Measurements from ENCODE around the gene DCAF11. TPM values are rescaled to one million over a fixed set of nuclear protein-coding genes. Genes with fewer than 3 reads are reported as not detected.
A peak's percentile ranks its signal among the peaks of the same experiment; 100 is the strongest.

DCAF11 gene
- total and polyA plus RNA-seq, 2 of the 13 experiments (the other 11 are each of a cell fraction or from before 2014, with no cell fraction given), result 150 to 257 TPM

GRCh38 chr14:24122898-24123297 lies 8.3 kb downstream of the DCAF11 start (continued):
- TF ChIP-seq ZBTB40 (IDR thresholded peaks at IDR 0.05) (no peak), ZBTB40 (CRISPR knock-in tag; IDR thresholded peaks at IDR 0.05) (0 out of 2 replicates have a peak, but pooled peaks have one; percentile 2), PHF5A (CRISPR knock-in tag; IDR thresholded peaks at IDR 0.05; ENCODE audit: low read depth, unreplicated experiment) (no peak), ZNF354B (CRISPR knock-in tag; IDR thresholded peaks at IDR 0.05) (no peak), ATF7-NPFF (CRISPR knock-in tag; IDR thresholded peaks at IDR 0.05; ENCODE audit: low read depth) (no peak), ZNF775 (CRISPR knock-in tag; IDR thresholded peaks at IDR 0.05; ENCODE audit: borderline replicate concordance) (no peak), POLR2A (IDR thresholded peaks at IDR 0.05; ENCODE audit: insufficient read depth in 1 of 2, low read depth in 2 of 2, low read length in 2 of 2) (peak in 1 of 2 experiments; percentile 34; a peak in 2 of 4 replicates), ZBTB3 (CRISPR knock-in tag; IDR thresholded peaks at IDR 0.05; ENCODE audit: borderline replicate concordance, low read depth) (no peak), ASH2L (IDR thresholded peaks at IDR 0.05; ENCODE audit: insufficient read length, low read depth, low read length) (no peak), ELF3 (CRISPR knock-in tag; IDR thresholded peaks at IDR 0.05) (no peak), HES4 (CRISPR knock-in tag; IDR thresholded peaks at IDR 0.05; ENCODE audit: borderline replicate concordance) (0 out of 2 replicates have a peak, but pooled peaks have one; percentile 53), ZNF839 (CRISPR knock-in tag; IDR thresholded peaks at IDR 0.05; ENCODE audit: borderline replicate concordance) (peak; percentile 23; the same call in 1 of the 2 replicates), ZNF441 (CRISPR knock-in tag; IDR thresholded peaks at IDR 0.05; ENCODE audit: borderline replicate concordance) (no peak), ATF2 (CRISPR knock-in tag; IDR thresholded peaks at IDR 0.05) (no peak), KLF13 (CRISPR knock-in tag; IDR thresholded peaks at IDR 0.05) (0 out of 2 replicates have a peak, but pooled peaks have one; percentile 26)
- TF ChIP-seq, protein P1, sequence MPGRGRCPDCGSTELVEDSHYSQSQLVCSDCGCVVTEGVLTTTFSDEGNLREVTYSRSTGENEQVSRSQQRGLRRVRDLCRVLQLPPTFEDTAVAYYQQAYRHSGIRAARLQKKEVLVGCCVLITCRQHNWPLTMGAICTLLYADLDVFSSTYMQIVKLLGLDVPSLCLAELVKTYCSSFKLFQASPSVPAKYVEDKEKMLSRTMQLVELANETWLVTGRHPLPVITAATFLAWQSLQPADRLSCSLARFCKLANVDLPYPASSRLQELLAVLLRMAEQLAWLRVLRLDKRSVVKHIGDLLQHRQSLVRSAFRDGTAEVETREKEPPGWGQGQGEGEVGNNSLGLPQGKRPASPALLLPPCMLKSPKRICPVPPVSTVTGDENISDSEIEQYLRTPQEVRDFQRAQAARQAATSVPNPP (CRISPR knock-in tag; IDR thresholded peaks at IDR 0.05), result no peak
- TF ChIP-seq, protein P2, sequence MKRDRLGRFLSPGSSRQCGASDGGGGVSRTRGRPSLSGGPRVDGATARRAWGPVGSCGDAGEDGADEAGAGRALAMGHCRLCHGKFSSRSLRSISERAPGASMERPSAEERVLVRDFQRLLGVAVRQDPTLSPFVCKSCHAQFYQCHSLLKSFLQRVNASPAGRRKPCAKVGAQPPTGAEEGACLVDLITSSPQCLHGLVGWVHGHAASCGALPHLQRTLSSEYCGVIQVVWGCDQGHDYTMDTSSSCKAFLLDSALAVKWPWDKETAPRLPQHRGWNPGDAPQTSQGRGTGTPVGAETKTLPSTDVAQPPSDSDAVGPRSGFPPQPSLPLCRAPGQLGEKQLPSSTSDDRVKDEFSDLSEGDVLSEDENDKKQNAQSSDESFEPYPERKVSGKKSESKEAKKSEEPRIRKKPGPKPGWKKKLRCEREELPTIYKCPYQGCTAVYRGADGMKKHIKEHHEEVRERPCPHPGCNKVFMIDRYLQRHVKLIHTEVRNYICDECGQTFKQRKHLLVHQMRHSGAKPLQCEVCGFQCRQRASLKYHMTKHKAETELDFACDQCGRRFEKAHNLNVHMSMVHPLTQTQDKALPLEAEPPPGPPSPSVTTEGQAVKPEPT (CRISPR knock-in tag; IDR thresholded peaks at IDR 0.05; ENCODE audit: low read depth), result no peak
